ENCODE data around the gene NFE2L2. TPM values are rescaled to one million over a fixed set of nuclear protein-coding genes. Genes with fewer than 3 reads are reported as not detected.

Gene NFE2L2
- total and polyA plus RNA-seq, 2 experiments from 2014 or later, result 35.0 to 39.1 TPM

DNA sequence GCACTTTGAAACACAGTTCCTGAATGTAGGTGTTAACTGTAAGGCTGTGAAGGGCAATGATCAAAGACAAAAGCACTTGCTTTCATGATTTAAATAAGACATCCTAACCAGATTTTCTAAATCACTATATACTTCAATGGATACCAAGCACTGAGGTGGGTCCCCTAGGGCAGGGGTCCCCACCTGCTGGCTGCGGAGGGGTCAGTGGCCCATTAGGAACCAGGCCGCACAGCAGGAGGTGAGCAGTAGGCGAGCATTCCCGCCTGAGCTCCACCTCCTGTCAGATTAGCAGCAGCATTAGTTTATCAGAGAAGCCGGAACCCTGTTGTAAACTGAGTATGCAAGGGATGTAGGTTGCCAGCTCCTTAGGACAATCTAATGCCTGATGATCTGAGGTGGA is 7.1 kb downstream of the NFE2L2 start (continued):
- TF ChIP-seq, protein P1, sequence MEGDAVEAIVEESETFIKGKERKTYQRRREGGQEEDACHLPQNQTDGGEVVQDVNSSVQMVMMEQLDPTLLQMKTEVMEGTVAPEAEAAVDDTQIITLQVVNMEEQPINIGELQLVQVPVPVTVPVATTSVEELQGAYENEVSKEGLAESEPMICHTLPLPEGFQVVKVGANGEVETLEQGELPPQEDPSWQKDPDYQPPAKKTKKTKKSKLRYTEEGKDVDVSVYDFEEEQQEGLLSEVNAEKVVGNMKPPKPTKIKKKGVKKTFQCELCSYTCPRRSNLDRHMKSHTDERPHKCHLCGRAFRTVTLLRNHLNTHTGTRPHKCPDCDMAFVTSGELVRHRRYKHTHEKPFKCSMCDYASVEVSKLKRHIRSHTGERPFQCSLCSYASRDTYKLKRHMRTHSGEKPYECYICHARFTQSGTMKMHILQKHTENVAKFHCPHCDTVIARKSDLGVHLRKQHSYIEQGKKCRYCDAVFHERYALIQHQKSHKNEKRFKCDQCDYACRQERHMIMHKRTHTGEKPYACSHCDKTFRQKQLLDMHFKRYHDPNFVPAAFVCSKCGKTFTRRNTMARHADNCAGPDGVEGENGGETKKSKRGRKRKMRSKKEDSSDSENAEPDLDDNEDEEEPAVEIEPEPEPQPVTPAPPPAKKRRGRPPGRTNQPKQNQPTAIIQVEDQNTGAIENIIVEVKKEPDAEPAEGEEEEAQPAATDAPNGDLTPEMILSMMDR (conservative IDR thresholded peaks at IDR 0.05; ENCODE audit: low read depth in 2 of 2), result no peak

DNA sequence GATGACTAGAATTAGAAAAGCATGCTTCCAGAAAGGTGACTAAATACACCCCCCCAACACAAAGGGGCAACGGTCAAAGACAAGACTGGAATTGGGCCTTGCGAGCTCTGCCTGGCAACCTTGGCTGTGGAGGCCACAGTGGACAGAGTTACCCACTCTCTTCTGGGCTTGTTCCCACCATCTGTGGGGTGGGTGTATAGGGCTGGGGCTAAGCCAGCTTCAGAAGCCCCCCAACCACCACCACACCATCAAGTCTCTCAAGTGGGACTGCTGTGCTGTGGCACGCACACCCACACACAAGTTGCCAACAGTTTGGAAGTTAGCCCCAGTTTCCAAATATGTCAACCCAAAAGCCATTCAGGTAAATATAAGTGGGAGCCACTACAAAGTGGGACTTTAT is 7.8 kb downstream of the NFE2L2 start:
- no peak overlapping the region for H3K4me3 Mint-ChIP-seq
- Histone ChIP-seq H3K27ac (ENCODE audit: low read depth) (no peak overlapping the region), H3F3A (replicated peaks; ENCODE audit: low read depth) (no peaks in the 10 kb centered on the region), H3K79me2 (replicated peaks; ENCODE audit: insufficient read depth) (peaks cover 100% of the 10 kb centered on the region), H3K4me1 (ENCODE audit: insufficient read depth) (peaks cover 34% of the 10 kb centered on the region), H2AFZ (no peak overlapping the region), H3K36me3 (ENCODE audit: insufficient read depth) (0 out of 2 replicates have a peak, but pooled peaks cover 6% of the 10 kb centered on the region), H3K4me2 (no peak overlapping the region), H3K4me3 (no peak overlapping the region), H3K9me2 (ENCODE audit: insufficient read depth) (no peaks in the 10 kb centered on the region), H4K20me1 (replicated peaks; ENCODE audit: insufficient read depth) (peaks cover 57% of the 10 kb centered on the region), H3K27me3 (ENCODE audit: insufficient read depth) (no peaks in the 10 kb centered on the region)
- no peak for DNase-seq (ENCODE audit: low spot score)
- H3K9me3 Mint-ChIP-seq, result peaks cover 21% of the 10 kb centered on the region
- ATAC-seq, result no peak
- peaks cover 37% of the 10 kb centered on the region for H3K36me3 Mint-ChIP-seq (ENCODE audit: low read depth)
- peaks cover 10% of the 10 kb centered on the region for H3K27me3 Mint-ChIP-seq (ENCODE audit: insufficient read depth, low read depth, poor library complexity)
- peaks cover 53% of the 10 kb centered on the region for H3K4me1 Mint-ChIP-seq
- no peak overlapping the region for H3K27ac Mint-ChIP-seq
- TF ChIP-seq, protein P2, sequence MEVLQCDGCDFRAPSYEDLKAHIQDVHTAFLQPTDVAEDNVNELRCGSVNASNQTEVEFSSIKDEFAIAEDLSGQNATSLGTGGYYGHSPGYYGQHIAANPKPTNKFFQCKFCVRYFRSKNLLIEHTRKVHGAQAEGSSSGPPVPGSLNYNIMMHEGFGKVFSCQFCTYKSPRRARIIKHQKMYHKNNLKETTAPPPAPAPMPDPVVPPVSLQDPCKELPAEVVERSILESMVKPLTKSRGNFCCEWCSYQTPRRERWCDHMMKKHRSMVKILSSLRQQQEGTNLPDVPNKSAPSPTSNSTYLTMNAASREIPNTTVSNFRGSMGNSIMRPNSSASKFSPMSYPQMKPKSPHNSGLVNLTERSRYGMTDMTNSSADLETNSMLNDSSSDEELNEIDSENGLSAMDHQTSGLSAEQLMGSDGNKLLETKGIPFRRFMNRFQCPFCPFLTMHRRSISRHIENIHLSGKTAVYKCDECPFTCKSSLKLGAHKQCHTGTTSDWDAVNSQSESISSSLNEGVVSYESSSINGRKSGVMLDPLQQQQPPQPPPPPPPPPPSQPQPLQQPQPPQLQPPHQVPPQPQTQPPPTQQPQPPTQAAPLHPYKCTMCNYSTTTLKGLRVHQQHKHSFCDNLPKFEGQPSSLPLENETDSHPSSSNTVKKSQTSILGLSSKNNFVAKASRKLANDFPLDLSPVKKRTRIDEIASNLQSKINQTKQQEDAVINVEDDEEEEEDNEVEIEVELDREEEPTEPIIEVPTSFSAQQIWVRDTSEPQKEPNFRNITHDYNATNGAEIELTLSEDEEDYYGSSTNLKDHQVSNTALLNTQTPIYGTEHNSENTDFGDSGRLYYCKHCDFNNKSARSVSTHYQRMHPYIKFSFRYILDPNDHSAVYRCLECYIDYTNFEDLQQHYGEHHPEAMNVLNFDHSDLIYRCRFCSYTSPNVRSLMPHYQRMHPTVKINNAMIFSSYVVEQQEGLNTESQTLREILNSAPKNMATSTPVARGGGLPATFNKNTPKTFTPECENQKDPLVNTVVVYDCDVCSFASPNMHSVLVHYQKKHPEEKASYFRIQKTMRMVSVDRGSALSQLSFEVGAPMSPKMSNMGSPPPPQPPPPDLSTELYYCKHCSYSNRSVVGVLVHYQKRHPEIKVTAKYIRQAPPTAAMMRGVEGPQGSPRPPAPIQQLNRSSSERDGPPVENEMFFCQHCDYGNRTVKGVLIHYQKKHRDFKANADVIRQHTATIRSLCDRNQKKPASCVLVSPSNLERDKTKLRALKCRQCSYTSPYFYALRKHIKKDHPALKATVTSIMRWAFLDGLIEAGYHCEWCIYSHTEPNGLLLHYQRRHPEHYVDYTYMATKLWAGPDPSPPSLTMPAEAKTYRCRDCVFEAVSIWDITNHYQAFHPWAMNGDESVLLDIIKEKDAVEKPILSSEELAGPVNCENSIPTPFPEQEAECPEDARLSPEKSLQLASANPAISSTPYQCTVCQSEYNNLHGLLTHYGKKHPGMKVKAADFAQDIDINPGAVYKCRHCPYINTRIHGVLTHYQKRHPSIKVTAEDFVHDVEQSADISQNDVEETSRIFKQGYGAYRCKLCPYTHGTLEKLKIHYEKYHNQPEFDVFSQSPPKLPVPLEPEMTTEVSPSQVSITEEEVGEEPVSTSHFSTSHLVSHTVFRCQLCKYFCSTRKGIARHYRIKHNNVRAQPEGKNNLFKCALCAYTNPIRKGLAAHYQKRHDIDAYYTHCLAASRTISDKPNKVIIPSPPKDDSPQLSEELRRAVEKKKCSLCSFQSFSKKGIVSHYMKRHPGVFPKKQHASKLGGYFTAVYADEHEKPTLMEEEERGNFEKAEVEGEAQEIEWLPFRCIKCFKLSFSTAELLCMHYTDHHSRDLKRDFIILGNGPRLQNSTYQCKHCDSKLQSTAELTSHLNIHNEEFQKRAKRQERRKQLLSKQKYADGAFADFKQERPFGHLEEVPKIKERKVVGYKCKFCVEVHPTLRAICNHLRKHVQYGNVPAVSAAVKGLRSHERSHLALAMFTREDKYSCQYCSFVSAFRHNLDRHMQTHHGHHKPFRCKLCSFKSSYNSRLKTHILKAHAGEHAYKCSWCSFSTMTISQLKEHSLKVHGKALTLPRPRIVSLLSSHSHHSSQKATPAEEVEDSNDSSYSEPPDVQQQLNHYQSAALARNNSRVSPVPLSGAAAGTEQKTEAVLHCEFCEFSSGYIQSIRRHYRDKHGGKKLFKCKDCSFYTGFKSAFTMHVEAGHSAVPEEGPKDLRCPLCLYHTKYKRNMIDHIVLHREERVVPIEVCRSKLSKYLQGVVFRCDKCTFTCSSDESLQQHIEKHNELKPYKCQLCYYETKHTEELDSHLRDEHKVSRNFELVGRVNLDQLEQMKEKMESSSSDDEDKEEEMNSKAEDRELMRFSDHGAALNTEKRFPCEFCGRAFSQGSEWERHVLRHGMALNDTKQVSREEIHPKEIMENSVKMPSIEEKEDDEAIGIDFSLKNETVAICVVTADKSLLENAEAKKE (CRISPR knock-in tag; IDR thresholded peaks at IDR 0.05), result no peak
- TF ChIP-seq JUNB (IDR thresholded peaks at IDR 0.05; ENCODE audit: unreplicated experiment) (no peak), POLR2AphosphoS5 (IDR thresholded peaks at IDR 0.05; ENCODE audit: low read depth) (no peak), EZH2phosphoT487 (IDR thresholded peaks at IDR 0.05; ENCODE audit: unreplicated experiment) (no peak), EZH2 (IDR thresholded peaks at IDR 0.05; ENCODE audit: low read depth, unreplicated experiment) (no peak), STAT1 (IDR thresholded peaks at IDR 0.05; ENCODE audit: unreplicated experiment) (no peak), ZNF331 (CRISPR knock-in tag; IDR thresholded peaks at IDR 0.05; ENCODE audit: low read depth) (no peak)
- TF ChIP-seq, protein P3, sequence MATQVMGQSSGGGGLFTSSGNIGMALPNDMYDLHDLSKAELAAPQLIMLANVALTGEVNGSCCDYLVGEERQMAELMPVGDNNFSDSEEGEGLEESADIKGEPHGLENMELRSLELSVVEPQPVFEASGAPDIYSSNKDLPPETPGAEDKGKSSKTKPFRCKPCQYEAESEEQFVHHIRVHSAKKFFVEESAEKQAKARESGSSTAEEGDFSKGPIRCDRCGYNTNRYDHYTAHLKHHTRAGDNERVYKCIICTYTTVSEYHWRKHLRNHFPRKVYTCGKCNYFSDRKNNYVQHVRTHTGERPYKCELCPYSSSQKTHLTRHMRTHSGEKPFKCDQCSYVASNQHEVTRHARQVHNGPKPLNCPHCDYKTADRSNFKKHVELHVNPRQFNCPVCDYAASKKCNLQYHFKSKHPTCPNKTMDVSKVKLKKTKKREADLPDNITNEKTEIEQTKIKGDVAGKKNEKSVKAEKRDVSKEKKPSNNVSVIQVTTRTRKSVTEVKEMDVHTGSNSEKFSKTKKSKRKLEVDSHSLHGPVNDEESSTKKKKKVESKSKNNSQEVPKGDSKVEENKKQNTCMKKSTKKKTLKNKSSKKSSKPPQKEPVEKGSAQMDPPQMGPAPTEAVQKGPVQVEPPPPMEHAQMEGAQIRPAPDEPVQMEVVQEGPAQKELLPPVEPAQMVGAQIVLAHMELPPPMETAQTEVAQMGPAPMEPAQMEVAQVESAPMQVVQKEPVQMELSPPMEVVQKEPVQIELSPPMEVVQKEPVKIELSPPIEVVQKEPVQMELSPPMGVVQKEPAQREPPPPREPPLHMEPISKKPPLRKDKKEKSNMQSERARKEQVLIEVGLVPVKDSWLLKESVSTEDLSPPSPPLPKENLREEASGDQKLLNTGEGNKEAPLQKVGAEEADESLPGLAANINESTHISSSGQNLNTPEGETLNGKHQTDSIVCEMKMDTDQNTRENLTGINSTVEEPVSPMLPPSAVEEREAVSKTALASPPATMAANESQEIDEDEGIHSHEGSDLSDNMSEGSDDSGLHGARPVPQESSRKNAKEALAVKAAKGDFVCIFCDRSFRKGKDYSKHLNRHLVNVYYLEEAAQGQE (IDR thresholded peaks at IDR 0.05; ENCODE audit: unreplicated experiment), result no peak
- TF ChIP-seq, protein P4, sequence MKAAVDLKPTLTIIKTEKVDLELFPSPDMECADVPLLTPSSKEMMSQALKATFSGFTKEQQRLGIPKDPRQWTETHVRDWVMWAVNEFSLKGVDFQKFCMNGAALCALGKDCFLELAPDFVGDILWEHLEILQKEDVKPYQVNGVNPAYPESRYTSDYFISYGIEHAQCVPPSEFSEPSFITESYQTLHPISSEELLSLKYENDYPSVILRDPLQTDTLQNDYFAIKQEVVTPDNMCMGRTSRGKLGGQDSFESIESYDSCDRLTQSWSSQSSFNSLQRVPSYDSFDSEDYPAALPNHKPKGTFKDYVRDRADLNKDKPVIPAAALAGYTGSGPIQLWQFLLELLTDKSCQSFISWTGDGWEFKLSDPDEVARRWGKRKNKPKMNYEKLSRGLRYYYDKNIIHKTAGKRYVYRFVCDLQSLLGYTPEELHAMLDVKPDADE (IDR thresholded peaks at IDR 0.05), result no peak
- TF ChIP-seq, protein P1 (conservative IDR thresholded peaks at IDR 0.05; ENCODE audit: low read depth in 2 of 2), result no peak

All from GM23338 (cell line).